H1 (cell line): Measurements from ENCODE around the gene DNTT. TPM values are rescaled to one million over a fixed set of nuclear protein-coding genes. Genes with fewer than 3 reads are reported as not detected.

Experiments
- BACH1 ChIP-seq: IDR thresholded peaks from 2 replicates; pipeline ENCODE4 v1.6.1; 2012; ENCODE audit warnings: low read length, improper control_type of control experiment
- CHD2 ChIP-seq: IDR thresholded peaks from 2 replicates; pipeline ENCODE4 v1.6.1; 2012; ENCODE audit warnings: low read length, improper control_type of control experiment
- CTCF ChIP-seq, 3 experiments: IDR thresholded peaks; 1 replicate in 2 of 3; 2 replicates in 1 of 3; pipeline versions ENCODE4 v1.5.1 to v1.6.1; 2011; ENCODE audit warnings: low read length in 3 of 3, mild to moderate bottlenecking in 3 of 3, inconsistent platforms in 2 of 3, low read depth in 1 of 3, moderate library complexity in 1 of 3; ENCODE audit not compliant: insufficient read depth in 1 of 3; ENCODE audit errors: control extremely low read depth in 1 of 3
- JUN ChIP-seq: IDR thresholded peaks from 2 replicates; pipeline ENCODE4 v1.6.1; 2011; ENCODE audit warnings: low read depth, mild to moderate bottlenecking, improper control_type of control experiment, low read length
- MAFK ChIP-seq: IDR thresholded peaks from 2 replicates; pipeline ENCODE4 v1.6.1; 2012; ENCODE audit warnings: low read depth, mild to moderate bottlenecking, improper control_type of control experiment, low read length
- NANOG ChIP-seq: IDR thresholded peaks from 2 replicates; pipeline ENCODE4 v1.6.1; 2011; ENCODE audit warnings: low read length, low read depth, mild to moderate bottlenecking, inconsistent platforms; ENCODE audit not compliant: insufficient read depth, poor library complexity, severe bottlenecking
- RFX5 ChIP-seq: IDR thresholded peaks from 2 replicates; pipeline ENCODE4 v1.6.1; 2011; ENCODE audit warnings: low read depth, low read length, improper control_type of control experiment, borderline replicate concordance
- SIX5 ChIP-seq: IDR thresholded peaks from 2 replicates; pipeline ENCODE4 v1.6.1; 2011; ENCODE audit warnings: mild to moderate bottlenecking, low read depth, low read length
- polyA plus RNA-seq, 7 experiments: library from polyadenylated mRNA; depleted of rRNA in 3 of 7; stranded (reverse) in 5 of 7; unstranded in 2 of 7; fragments of >200 nt in 5 of 7; fragments of 200-250 nt in 2 of 7; gene quantifications; 1 replicate in 5 of 7; 2 replicates in 1 of 7; 4 replicates in 1 of 7; pipeline versions ENCODE4 v1.2.1 to v1.2.3, GENCODE V29; 2011 to 2013; ENCODE audit warnings: missing spikeins in 2 of 7, mixed read lengths in 2 of 7
- total RNA-seq: library from RNA; stranded (reverse); fragmentation: NEBNext Ultra II Directional; extraction: Animal tissue kit (Norgen Biotek cat#: 25700); gene quantifications from 2 replicates; pipeline ENCODE4 v1.2.1, GENCODE V29; 2021
- TF ChIP-seq, protein P1 (sequence below): fragments of 300-600 bp; sonication (generic); IDR thresholded peaks from 2 replicates; pipeline ENCODE4 v1.7.1; 2012; ENCODE audit warnings: low read length, moderate library complexity, mild to moderate bottlenecking, inconsistent platforms; ENCODE audit not compliant: insufficient replicate concordance

Gene DNTT
- total and polyA plus RNA-seq, 2 of the 8 experiments (the other 6 are each of a cell fraction or from before 2014, with no cell fraction given), result not detected

GRCh38 chr10:96268341-96268909 lies 35.8 kb upstream of the DNTT start (continued):
- TF ChIP-seq, protein P1, sequence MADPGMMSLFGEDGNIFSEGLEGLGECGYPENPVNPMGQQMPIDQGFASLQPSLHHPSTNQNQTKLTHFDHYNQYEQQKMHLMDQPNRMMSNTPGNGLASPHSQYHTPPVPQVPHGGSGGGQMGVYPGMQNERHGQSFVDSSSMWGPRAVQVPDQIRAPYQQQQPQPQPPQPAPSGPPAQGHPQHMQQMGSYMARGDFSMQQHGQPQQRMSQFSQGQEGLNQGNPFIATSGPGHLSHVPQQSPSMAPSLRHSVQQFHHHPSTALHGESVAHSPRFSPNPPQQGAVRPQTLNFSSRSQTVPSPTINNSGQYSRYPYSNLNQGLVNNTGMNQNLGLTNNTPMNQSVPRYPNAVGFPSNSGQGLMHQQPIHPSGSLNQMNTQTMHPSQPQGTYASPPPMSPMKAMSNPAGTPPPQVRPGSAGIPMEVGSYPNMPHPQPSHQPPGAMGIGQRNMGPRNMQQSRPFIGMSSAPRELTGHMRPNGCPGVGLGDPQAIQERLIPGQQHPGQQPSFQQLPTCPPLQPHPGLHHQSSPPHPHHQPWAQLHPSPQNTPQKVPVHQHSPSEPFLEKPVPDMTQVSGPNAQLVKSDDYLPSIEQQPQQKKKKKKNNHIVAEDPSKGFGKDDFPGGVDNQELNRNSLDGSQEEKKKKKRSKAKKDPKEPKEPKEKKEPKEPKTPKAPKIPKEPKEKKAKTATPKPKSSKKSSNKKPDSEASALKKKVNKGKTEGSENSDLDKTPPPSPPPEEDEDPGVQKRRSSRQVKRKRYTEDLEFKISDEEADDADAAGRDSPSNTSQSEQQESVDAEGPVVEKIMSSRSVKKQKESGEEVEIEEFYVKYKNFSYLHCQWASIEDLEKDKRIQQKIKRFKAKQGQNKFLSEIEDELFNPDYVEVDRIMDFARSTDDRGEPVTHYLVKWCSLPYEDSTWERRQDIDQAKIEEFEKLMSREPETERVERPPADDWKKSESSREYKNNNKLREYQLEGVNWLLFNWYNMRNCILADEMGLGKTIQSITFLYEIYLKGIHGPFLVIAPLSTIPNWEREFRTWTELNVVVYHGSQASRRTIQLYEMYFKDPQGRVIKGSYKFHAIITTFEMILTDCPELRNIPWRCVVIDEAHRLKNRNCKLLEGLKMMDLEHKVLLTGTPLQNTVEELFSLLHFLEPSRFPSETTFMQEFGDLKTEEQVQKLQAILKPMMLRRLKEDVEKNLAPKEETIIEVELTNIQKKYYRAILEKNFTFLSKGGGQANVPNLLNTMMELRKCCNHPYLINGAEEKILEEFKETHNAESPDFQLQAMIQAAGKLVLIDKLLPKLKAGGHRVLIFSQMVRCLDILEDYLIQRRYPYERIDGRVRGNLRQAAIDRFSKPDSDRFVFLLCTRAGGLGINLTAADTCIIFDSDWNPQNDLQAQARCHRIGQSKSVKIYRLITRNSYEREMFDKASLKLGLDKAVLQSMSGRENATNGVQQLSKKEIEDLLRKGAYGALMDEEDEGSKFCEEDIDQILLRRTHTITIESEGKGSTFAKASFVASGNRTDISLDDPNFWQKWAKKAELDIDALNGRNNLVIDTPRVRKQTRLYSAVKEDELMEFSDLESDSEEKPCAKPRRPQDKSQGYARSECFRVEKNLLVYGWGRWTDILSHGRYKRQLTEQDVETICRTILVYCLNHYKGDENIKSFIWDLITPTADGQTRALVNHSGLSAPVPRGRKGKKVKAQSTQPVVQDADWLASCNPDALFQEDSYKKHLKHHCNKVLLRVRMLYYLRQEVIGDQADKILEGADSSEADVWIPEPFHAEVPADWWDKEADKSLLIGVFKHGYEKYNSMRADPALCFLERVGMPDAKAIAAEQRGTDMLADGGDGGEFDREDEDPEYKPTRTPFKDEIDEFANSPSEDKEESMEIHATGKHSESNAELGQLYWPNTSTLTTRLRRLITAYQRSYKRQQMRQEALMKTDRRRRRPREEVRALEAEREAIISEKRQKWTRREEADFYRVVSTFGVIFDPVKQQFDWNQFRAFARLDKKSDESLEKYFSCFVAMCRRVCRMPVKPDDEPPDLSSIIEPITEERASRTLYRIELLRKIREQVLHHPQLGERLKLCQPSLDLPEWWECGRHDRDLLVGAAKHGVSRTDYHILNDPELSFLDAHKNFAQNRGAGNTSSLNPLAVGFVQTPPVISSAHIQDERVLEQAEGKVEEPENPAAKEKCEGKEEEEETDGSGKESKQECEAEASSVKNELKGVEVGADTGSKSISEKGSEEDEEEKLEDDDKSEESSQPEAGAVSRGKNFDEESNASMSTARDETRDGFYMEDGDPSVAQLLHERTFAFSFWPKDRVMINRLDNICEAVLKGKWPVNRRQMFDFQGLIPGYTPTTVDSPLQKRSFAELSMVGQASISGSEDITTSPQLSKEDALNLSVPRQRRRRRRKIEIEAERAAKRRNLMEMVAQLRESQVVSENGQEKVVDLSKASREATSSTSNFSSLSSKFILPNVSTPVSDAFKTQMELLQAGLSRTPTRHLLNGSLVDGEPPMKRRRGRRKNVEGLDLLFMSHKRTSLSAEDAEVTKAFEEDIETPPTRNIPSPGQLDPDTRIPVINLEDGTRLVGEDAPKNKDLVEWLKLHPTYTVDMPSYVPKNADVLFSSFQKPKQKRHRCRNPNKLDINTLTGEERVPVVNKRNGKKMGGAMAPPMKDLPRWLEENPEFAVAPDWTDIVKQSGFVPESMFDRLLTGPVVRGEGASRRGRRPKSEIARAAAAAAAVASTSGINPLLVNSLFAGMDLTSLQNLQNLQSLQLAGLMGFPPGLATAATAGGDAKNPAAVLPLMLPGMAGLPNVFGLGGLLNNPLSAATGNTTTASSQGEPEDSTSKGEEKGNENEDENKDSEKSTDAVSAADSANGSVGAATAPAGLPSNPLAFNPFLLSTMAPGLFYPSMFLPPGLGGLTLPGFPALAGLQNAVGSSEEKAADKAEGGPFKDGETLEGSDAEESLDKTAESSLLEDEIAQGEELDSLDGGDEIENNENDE, result no peak
- TF ChIP-seq BACH1, result no peak
- no peak for TF ChIP-seq SIX5
- TF ChIP-seq JUN, result no peak
- no peak for TF ChIP-seq NANOG
- no peak for TF ChIP-seq MAFK
- no peak for TF ChIP-seq CHD2
- no peak for TF ChIP-seq CTCF (IDR thresholded peaks at IDR 0.05; ENCODE audit: control extremely low read depth in 1 of 3, insufficient read depth in 1 of 3, low read depth in 1 of 3, low read length in 3 of 3)
- no peak for TF ChIP-seq RFX5
